Thyroid gland (tissue), 4 donors: ENCODE measurements around the gene AGK.

Source experiments
- CTCF ChIP-seq, 6 experiments: fragments of 200-600 bp in 3 of 6; fragments of 450-650 bp in 3 of 6; sonication (generic) in 3 of 6; IDR thresholded peaks; one replicate each; pipeline ENCODE4 v1.5.1; 2016 to 2019; ENCODE audit warnings: antibody characterized with exemption in 6 of 6, mild to moderate bottlenecking in 2 of 6, inconsistent platforms in 1 of 6, moderate library complexity in 1 of 6
- POLR2A ChIP-seq, 2 donors: fragments of 450-650 bp; IDR thresholded peaks; one replicate each; pipeline ENCODE4 v1.6.1; 2017; ENCODE audit warnings: antibody characterized with exemption in 2 of 2, mild to moderate bottlenecking in 2 of 2, moderate library complexity in 1 of 2

- TF ChIP-seq CTCF (IDR thresholded peaks at IDR 0.05): no peak
- no peak for TF ChIP-seq POLR2A (IDR thresholded peaks at IDR 0.05)
Measured at GRCh38 chr7:141704112-141704511, 152.9 kb downstream of the AGK start.
